Erythroblast (primary cell): ENCODE results near the gene ELF2.
A peak's percentile ranks its signal among the peaks of the same experiment; 100 is the strongest.
"Not testable (repeated sequence)": the region's sequence is repeated elsewhere in the genome, so short reads cannot be mapped to it uniquely, and the experiment has no call there.

Experiments used
- DNase-seq, 2 experiments: peaks; one replicate each; lab custom pipeline; 2025; lab: John Stamatoyannopoulos, UW
- GATA1 ChIP-seq: IDR thresholded peaks from 2 replicates; pipeline ENCODE4 v1.6.1; 2011; ENCODE audit warnings: low read depth, mild to moderate bottlenecking, control low read depth, low read length, moderate library complexity
- POLR2A ChIP-seq: IDR thresholded peaks from 2 replicates; pipeline ENCODE4 v1.6.1; 2011; ENCODE audit warnings: mild to moderate bottlenecking, low read length

Gene ELF2

GRCh38 chr4:139200506-139200905, 23.5 kb upstream of the ELF2 start:
- no peak for TF ChIP-seq POLR2A
- no peak for TF ChIP-seq GATA1
- no peak for DNase-seq

GRCh38 chr4:139200102-139200501, 23.1 kb upstream of the ELF2 start:
- TF ChIP-seq POLR2A = no peak
- TF ChIP-seq GATA1 = no peak
- DNase-seq = no peak

GRCh38 chr4:139197214-139197613, 20.2 kb upstream of the ELF2 start:
- not testable (repeated sequence) for DNase-seq

- TF ChIP-seq GATA1 (no peak), POLR2A (no peak)
- no peak for DNase-seq
These were observed 19.4 kb upstream of the ELF2 start for GRCh38 chr4:139196462-139196861.

GRCh38 chr4:139191373-139191772, 14.4 kb upstream of the ELF2 start:
- no peak for DNase-seq
- TF ChIP-seq GATA1 = no peak
- TF ChIP-seq POLR2A = no peak

- peak; percentile 66 to 89 for DNase-seq
- no peak for TF ChIP-seq POLR2A
- no peak for TF ChIP-seq GATA1
These were observed 13.0 kb upstream of the ELF2 start for GRCh38 chr4:139189972-139190371.

GRCh38 chr4:139189417-139189749, 12.4 kb upstream of the ELF2 start:
- TF ChIP-seq POLR2A (no peak), GATA1 (no peak)
- DNase-seq = peak; percentile 59 to 69

- TF ChIP-seq POLR2A (no peak), GATA1 (no peak)
- peak; percentile 78 to 83 for DNase-seq
These were observed 11.8 kb upstream of the ELF2 start for GRCh38 chr4:139188648-139189416.

- peak; percentile 64 to 70 for DNase-seq
- TF ChIP-seq POLR2A (no peak), GATA1 (no peak)
These were observed 7.1 kb upstream of the ELF2 start for GRCh38 chr4:139184129-139184528.

GRCh38 chr4:139177869-139178619, 1.0 kb upstream of the ELF2 start:
- TF ChIP-seq POLR2A = peak; percentile 99
- TF ChIP-seq GATA1 = no peak
- DNase-seq = peak; percentile 95 to 97

GRCh38 chr4:139176302-139177048, 543 bp downstream of the ELF2 start:
- TF ChIP-seq POLR2A = no peak
- no peak for TF ChIP-seq GATA1
- DNase-seq = peak; percentile 85 to 91

- no peak for DNase-seq
These were observed 1.2 kb downstream of the ELF2 start for GRCh38 chr4:139175646-139176301.

GRCh38 chr4:139171876-139172691, 4.9 kb downstream of the ELF2 start:
- TF ChIP-seq POLR2A = no peak
- TF ChIP-seq GATA1 = no peak
- peak; percentile 69 to 84 for DNase-seq

More at GRCh38 chr4:139175646-139176301, 1.2 kb downstream of the ELF2 start:
- TF ChIP-seq GATA1 (no peak), POLR2A (no peak)
